ENCODE results near the gene TM4SF18. TPM values are rescaled to one million over a fixed set of nuclear protein-coding genes. Genes with fewer than 3 reads are reported as not detected.

The TM4SF18 gene
- total RNA-seq, 1 experiment from 2014 or later: not detected

GRCh38 chr3:149377408-149378364 lies 44.2 kb upstream of the TM4SF18 start, which contains the start of gene TM4SF1:
TSS of gene TM4SF1 (minus strand) at chr3:149377649. CDS start at chr3:149377547, 102 bp downstream.
- Histone ChIP-seq H3K9me3 (ENCODE audit: insufficient read depth, low read depth) (no peaks in the 10 kb centered on the region), H3F3A (ENCODE audit: insufficient read depth, low read depth) (peaks cover 51% of the 10 kb centered on the region), H3K27ac (peak within 1 kb of the TSS; percentile 99), H4K20me1 (ENCODE audit: insufficient read depth) (no peaks in the 10 kb centered on the region), H3K4me1 (replicated peaks; ENCODE audit: insufficient read depth) (peaks cover 60% of the 10 kb centered on the region), H3K4me2 (peak within 1 kb of the TSS; percentile 98), H3K79me2 (ENCODE audit: low read depth) (peaks cover 51% of the 10 kb centered on the region), H3K9me2 (ENCODE audit: insufficient read depth) (no peaks in the 10 kb centered on the region), H3K36me3 (ENCODE audit: low read depth) (peaks cover 35% of the 10 kb centered on the region), H2AFZ (no peak within 1 kb of the TSS), H3K27me3 (ENCODE audit: insufficient read depth, low read depth) (no peaks in the 10 kb centered on the region), H3K4me3 (peak within 1 kb of the TSS; percentile 92)
- BruUV-seq (replicated peaks): TSS peak; percentile 98
- POLR2A ChIA-PET (ENCODE audit: unreplicated experiment): interaction anchor here (0.5 to 2.1 kb wide), 14 partner anchors 9 to 281 kb away, joined by 3 to 35 read pairs (median 4); no protein-coding TSS in a partner anchor
- intact Hi-C loops (cut with micrococcal nuclease; ENCODE audit: unreplicated experiment): loop anchor here (1.0 to 2.0 kb wide), 5 partner anchors 9 to 103 kb away; no protein-coding TSS in a partner anchor
- CTCF ChIA-PET: interaction anchor here (0.8 to 1.2 kb wide), 2 partner anchors 25 to 113 kb away, joined by 3 to 4 read pairs; no protein-coding TSS in a partner anchor
- TF ChIP-seq CTCF (conservative IDR thresholded peaks at IDR 0.05): no peak
- no peak for TF ChIP-seq EZH2 (IDR thresholded peaks at IDR 0.05; ENCODE audit: low read depth)
- peak; percentile 88 to 97 for DNase-seq

GRCh38 chr3:149376718-149377407 lies 43.4 kb upstream of the TM4SF18 start:
- Histone ChIP-seq H3F3A (ENCODE audit: insufficient read depth, low read depth) (peaks cover 60% of the 10 kb centered on the region), H3K4me3 (peak overlapping the region; percentile 92), H3K79me2 (ENCODE audit: low read depth) (peaks cover 58% of the 10 kb centered on the region), H3K36me3 (ENCODE audit: low read depth) (peaks cover 43% of the 10 kb centered on the region), H3K27me3 (ENCODE audit: insufficient read depth, low read depth) (no peaks in the 10 kb centered on the region), H3K27ac (peak overlapping the region; percentile 99), H3K4me1 (replicated peaks; ENCODE audit: insufficient read depth) (peaks cover 64% of the 10 kb centered on the region), H3K4me2 (peak overlapping the region; percentile 98), H3K9me2 (ENCODE audit: insufficient read depth) (no peaks in the 10 kb centered on the region), H4K20me1 (ENCODE audit: insufficient read depth) (no peaks in the 10 kb centered on the region), H3K9me3 (ENCODE audit: insufficient read depth, low read depth) (no peaks in the 10 kb centered on the region), H2AFZ (no peak overlapping the region)
- ChIA-PET POLR2A (ENCODE audit: unreplicated experiment) (interaction anchor here (0.6 to 2.1 kb wide), 11 partner anchors 8 to 96 kb away, joined by 3 to 35 read pairs (median 6); no protein-coding TSS in a partner anchor), CTCF (no interaction called here)
- DNase-seq: no peak
- BruUV-seq (replicated peaks): TSS peak; percentile 45
- TF ChIP-seq EZH2 (IDR thresholded peaks at IDR 0.05; ENCODE audit: low read depth) (no peak), CTCF (conservative IDR thresholded peaks at IDR 0.05) (0 out of 2 replicates have a peak, but pooled peaks have one; percentile 19)
- intact Hi-C loops (cut with micrococcal nuclease; ENCODE audit: unreplicated experiment): loop anchor here (1.0 to 2.0 kb wide), 5 partner anchors 9 to 103 kb away; no protein-coding TSS in a partner anchor

Measured in PC-9 (cell line).